Measurements from ENCODE around the gene DZIP3.

DNA sequence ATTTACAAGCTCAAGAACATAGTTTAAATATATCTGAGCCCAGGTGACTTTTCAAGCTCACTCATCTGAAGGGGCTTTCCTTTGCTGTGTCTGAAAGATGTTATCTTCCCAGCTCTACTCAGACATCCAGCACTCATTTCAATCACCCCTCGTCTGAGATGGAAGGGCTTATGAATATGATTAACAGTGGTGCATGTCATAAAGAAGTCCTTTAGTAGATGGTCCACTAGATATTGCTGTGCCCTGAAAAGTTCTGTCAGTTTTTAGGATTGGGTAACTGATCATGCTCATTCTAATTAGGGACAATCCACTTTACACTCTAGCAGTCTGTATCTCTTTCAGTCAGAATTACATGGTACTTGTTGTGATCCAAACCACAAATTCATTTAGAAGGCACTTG is 139.4 kb downstream of the DZIP3 start:
- TF ChIP-seq POLR2AphosphoS5 (IDR thresholded peaks at IDR 0.05; ENCODE audit: borderline replicate concordance, low read depth, low read length): no peak
- TF ChIP-seq EZH2 (IDR thresholded peaks at IDR 0.05): no peak

All from SK-N-MC (cell line).